Peyer's patch (tissue), 4 donors: Measurements from ENCODE around the gene GLMN. TPM values are rescaled to one million over a fixed set of nuclear protein-coding genes. Genes with fewer than 3 reads are reported as not detected.

Experiments used
- DNase-seq, 3 donors: peaks; one replicate each; pipeline ENCODE4 v3.0.0-alpha.2; 2017 to 2019
- H3K27ac ChIP-seq, 4 donors: fragments of 200-600 bp; sonication (generic); one replicate each; pipeline ENCODE4 v1.5.1; 2016 to 2019
- H3K27me3 ChIP-seq, 2 donors: fragments of 200-600 bp; sonication (generic); one replicate each; pipeline ENCODE4 v1.5.1; 2019
- H3K36me3 ChIP-seq, 3 donors: fragments of 200-600 bp; sonication (generic); one replicate each; pipeline ENCODE4 v1.5.1; 2016 to 2019
- H3K4me1 ChIP-seq, 4 donors: fragments of 200-600 bp; sonication (generic); one replicate each; pipeline ENCODE4 v1.5.1; 2016 to 2019
- H3K4me3 ChIP-seq, 4 donors: fragments of 200-600 bp; sonication (generic); 1 replicate in 3 of 4; 2 replicates in 1 of 4; pipeline ENCODE4 v1.5.1; 2016 to 2019; ENCODE audit warnings: mild to moderate bottlenecking in 1 of 4
- H3K9me3 ChIP-seq, 4 donors: fragments of 200-600 bp; sonication (generic); one replicate each; pipeline ENCODE4 v1.5.1; 2016 to 2019; ENCODE audit warnings: mild to moderate bottlenecking in 1 of 4
- CTCF ChIP-seq, 6 experiments: fragments of 450-650 bp in 4 of 6; fragments of 200-600 bp in 2 of 6; sonication (generic) in 1 of 6; IDR thresholded peaks; one replicate each; pipeline ENCODE4 v1.5.1; 2017 to 2019; ENCODE audit warnings: antibody characterized with exemption in 6 of 6, mild to moderate bottlenecking in 3 of 6, moderate library complexity in 1 of 6
- POLR2A ChIP-seq, 2 donors: fragments of 450-650 bp; IDR thresholded peaks; one replicate each; pipeline ENCODE4 v1.5.1; 2017; ENCODE audit warnings: antibody characterized with exemption in 2 of 2, mild to moderate bottlenecking in 2 of 2, moderate library complexity in 2 of 2
- total RNA-seq, 4 donors: library from RNA; depleted of rRNA; stranded (reverse); fragments of >200 nt; gene quantifications; one replicate each; pipeline ENCODE4 v1.1.0, GENCODE V29; 2016

Gene GLMN
- 10 to 100 TPM in 1 of 4 donors, 1 to 10 TPM in 3; 1.1 to 19.8 (median 3.8) TPM for total RNA-seq

GRCh38 chr1:92298573-92299476, at the start of gene GLMN, which contains the start of gene RPAP2:
GLMN (minus strand) TSS chr1:92298987; CDS start chr1:92297999, 988 bp downstream.
RPAP2 (plus strand) TSS chr1:92299059; CDS start chr1:92299074, 15 bp downstream.
- peaks cover 0 to 13% (median 2%) of the 10 kb centered on the region in 4 donors for H3K4me1 ChIP-seq
- peak within 1 kb of the TSS; percentile 89 to 93 (median 90) for H3K27ac ChIP-seq
- no peaks in the 10 kb centered on the region for H3K27me3 ChIP-seq
- TF ChIP-seq POLR2A (IDR thresholded peaks at IDR 0.05) = peak; percentile 71 to 84
- peak in 3 of 6 experiments; percentile 1 to 17 (median 10) for TF ChIP-seq CTCF (IDR thresholded peaks at IDR 0.05)
- DNase-seq = peak; percentile 72 to 90 (median 89)
- H3K9me3 ChIP-seq = no peaks in the 10 kb centered on the region
- peak within 1 kb of the TSS; percentile 64 to 95 (median 74) for H3K4me3 ChIP-seq
- H3K36me3 ChIP-seq = no peaks in the 10 kb centered on the region

- no peak overlapping the region for H3K4me3 ChIP-seq
Observed at GRCh38 chr1:92346866-92347640, 48.3 kb upstream of the GLMN start.

GRCh38 chr1:92343061-92343460, 44.3 kb upstream of the GLMN start:
- Histone ChIP-seq H3K27ac (no peak overlapping the region), H3K4me3 (no peak overlapping the region), H3K27me3 (no peaks in the 10 kb centered on the region), H3K4me1 (no peaks in the 10 kb centered on the region), H3K9me3 (no peaks in the 10 kb centered on the region), H3K36me3 (peaks cover 0 to 12% (median 0%) of the 10 kb centered on the region in 3 donors)
- no peak for TF ChIP-seq POLR2A (IDR thresholded peaks at IDR 0.05)
- no peak for DNase-seq

More at GRCh38 chr1:92346866-92347640, 48.3 kb upstream of the GLMN start:
- no peak for DNase-seq
- Histone ChIP-seq H3K27ac (no peak overlapping the region), H3K27me3 (no peaks in the 10 kb centered on the region), H3K36me3 (peaks cover 0 to 25% (median 3%) of the 10 kb centered on the region in 3 donors), H3K4me1 (no peaks in the 10 kb centered on the region), H3K9me3 (no peaks in the 10 kb centered on the region)
- TF ChIP-seq CTCF (IDR thresholded peaks at IDR 0.05) = no peak
- no peak for TF ChIP-seq POLR2A (IDR thresholded peaks at IDR 0.05)

- TF ChIP-seq POLR2A (IDR thresholded peaks at IDR 0.05) (no peak), CTCF (IDR thresholded peaks at IDR 0.05) (no peak)
- Histone ChIP-seq H3K4me1 (no peaks in the 10 kb centered on the region), H3K9me3 (no peaks in the 10 kb centered on the region), H3K36me3 (peaks cover 0 to 8% (median 0%) of the 10 kb centered on the region in 3 donors), H3K27ac (no peak overlapping the region), H3K27me3 (no peaks in the 10 kb centered on the region), H3K4me3 (no peak overlapping the region)
- DNase-seq = no peak
Observed at GRCh38 chr1:92342401-92342800, 43.6 kb upstream of the GLMN start.

- Histone ChIP-seq H3K36me3 (peaks cover 0 to 7% (median 0%) of the 10 kb centered on the region in 3 donors), H3K27me3 (no peaks in the 10 kb centered on the region), H3K9me3 (no peaks in the 10 kb centered on the region), H3K4me3 (no peak overlapping the region), H3K4me1 (no peaks in the 10 kb centered on the region), H3K27ac (no peak overlapping the region)
- TF ChIP-seq POLR2A (IDR thresholded peaks at IDR 0.05) (no peak), CTCF (IDR thresholded peaks at IDR 0.05) (no peak)
- no peak for DNase-seq
Observed at GRCh38 chr1:92340154-92340553, 41.4 kb upstream of the GLMN start.
